Activated T-cell treated with anti-CD3 and anti-CD28 coated beads, Interleukin-2, amount 50 U/mL, for 1 hour (primary cell): ENCODE results near the gene INPP5A.
"Not testable (repeated sequence)": the region's sequence is repeated elsewhere in the genome, so short reads cannot be mapped to it uniquely, and the experiment has no call there.

Source experiments
- DNase-seq: peaks from one replicate; pipeline ENCODE4 v3.0.0-alpha.2; 2020

The INPP5A gene

DNA sequence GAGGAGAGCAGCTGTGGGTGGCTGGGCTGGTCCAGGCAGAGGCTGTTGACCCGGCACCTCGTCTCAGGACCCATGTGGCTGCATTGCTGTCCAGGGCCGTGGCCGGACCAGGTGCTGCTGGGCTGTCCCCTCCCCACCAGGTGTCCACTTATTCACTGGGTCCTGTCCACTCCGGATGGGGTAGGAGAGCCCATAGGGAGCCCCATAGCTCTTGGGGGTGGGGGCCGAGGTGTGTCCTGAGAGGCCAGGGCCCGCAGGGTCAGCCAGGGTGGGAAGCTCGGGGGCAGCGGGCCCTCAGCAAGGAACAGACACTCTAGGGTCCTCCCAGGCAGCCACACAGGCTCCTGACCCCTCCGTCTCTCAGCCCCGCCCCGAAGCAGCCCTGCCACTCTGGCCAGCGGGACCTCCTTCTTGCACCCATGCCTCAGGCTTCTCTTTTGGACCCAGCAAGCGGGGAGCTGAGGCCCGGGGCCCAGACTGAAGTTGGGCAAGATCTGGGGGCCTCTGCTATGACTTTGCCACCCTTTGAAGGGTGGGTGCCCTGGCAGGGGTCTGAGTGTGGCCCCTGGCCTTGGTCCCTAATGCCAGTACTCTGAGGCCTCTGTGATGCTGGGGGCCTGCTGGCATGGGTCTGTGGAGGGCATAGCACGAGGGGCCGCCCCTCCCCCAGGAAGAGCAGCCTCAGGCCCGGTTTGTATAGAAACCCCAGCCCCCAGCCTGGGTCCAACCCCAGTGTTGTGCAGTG lies 162.0 kb downstream of the INPP5A start:
- DNase-seq = no peak

DNA sequence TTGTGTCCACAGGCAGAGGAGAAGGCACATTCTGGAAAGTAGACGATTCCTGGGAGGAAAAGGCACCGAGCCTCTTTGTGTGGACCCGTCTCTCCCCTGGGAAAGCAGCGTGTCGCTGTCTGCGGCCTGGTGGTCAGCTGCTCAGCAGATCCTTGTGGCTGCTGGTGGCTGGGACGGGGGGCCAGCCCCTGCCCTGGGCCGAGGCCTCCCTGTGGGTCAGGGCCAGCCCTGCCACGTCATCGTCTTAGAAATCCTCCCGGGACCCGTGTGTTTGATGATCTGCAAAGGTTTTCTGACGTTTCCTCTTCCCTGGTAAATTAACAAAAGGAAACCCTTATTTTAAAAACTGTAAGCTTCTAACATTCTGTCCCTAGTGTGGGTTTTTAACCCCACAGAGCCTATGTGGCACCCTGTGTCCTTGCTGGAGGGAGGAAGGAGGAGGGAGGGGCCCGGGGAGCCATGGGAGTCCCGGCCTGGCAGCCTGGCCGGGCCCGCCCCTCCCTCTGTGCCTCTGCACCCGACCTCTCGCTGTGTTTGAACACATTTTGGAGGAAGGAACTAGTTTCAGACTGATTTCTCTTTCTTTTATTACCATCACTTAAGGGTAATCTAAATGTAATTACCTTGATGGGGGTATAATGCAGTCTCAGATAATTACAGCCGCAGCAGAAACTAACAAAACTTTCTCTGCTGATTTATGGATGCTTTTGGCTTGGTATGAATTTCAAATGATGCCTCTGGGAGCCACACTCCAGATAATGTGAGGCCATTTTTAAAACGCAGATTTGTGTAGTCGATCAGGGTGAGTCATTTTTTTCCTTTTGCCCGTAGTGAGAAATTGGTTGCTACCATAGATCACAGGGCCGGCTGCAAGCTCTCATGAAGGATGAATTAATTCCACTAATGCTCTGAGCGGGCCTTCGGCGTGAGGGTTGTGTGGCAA lies 162.8 kb downstream of the INPP5A start:
- DNase-seq = no peak

DNA sequence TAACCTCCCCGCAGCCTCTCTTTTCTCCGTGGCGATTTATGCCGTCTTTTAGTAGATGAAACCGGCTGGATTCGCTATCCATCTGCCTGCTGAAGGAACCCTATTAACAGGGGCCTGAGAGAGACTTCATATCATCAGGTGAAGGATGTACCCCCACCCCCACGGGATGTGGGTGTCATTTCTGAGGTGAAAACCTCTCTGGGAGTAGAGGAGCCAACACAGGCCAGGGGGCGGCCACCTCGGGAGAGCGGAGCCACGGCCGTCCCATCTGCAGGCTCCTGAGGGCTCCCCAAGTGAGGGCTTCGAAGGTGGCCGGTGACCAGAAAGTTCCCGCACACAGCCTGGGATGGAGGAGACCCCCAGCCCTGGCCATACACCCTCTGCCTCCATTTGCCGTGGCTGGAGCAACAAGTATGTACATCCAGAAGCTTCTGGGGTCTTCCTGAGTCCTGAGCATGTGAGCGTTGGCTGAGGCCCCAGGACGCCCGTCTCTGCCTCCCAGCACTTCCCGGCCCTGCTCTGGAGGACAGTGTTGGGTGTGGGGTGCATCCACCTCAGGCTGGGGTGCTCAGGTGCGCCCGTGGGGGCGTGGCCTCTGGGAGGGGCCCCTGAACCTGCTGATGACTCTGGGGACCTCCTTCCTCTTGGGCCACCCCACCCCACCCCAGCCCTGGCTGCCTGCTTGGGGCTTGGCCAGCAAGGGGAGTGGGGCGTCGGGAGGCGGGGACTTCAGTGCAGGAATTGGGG lies 163.7 kb downstream of the INPP5A start:
- DNase-seq = no peak

DNA sequence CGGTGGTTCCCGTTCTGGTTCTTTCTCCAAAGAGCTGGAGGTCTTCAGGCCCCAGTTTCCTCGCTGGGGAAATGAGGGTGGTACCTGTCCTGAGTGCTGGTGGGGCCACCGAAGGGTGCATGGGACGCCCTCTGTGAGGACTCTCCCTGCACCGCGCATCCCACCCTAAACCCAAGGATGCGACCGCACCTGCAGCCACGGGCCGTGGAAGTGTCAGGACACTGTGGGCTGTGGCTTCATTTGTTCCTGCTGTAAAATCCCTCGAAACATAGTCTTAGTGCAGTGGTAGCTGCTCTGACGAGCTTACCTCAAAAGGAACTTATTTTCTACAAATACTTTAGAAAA lies 164.2 kb downstream of the INPP5A start:
- DNase-seq = no peak

DNA sequence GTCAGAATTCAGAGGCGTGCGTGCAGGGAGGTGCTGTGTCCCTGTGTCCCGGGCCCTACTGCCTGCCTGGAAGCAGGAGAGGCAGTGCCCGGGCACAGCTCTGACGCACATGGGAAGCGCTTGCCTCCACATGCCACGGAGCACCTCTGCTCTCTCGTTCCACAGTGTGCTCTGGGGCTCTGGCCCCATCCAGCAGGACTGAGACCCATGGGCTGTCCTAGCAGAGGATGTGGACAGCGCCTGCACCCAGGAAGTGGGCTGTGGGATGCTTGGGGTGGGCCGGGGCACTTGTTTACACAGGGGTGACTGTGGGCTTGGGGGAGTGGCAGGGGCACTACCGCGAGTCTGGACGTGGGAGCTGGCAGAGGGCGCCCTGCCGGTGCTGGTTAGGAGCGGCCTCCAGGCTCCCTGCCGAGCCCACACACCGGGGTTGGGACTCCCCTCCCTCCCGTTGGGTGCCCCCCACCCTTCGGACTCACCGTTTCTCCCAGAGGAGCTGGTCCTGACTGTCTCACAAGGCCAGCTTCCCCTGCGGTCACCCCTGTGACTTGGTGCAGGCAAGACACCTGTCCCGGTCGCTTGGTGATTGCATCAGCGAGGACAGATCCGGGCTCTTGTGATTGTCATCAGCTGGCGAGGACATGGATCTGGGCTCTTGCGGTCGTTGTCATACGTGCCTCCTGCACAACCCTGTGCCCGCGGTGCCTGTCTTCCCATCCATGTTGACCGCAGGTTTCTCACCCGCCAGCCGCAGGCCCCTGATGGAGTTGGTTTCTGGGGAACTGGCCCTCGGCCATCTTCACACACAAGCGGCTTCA lies 165.2 kb downstream of the INPP5A start:
- no peak for DNase-seq

DNA sequence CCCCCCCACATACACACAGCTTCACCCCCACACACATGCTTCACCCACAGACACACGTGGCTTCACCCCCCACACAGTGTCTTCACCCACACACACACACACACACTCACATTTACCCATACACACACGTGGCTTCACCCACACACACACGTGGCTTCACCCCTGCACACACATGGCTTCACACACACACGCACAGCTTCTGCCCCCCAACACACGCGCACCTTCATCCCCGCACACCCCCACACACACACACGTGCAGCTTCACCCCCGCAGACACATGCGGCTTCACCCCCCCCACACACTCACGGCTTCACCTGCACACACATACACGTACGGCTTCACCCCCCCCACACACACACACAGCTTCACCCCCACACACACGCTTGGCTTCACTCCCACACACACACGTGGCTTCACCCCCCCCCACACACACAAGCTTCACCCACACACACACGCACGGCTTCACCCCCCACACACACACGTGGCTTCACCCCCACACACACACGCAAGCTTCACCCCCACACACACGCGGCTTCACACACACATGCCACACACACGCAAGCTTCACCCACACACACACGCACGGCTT lies 165.9 kb downstream of the INPP5A start:
- DNase-seq = no peak

DNA sequence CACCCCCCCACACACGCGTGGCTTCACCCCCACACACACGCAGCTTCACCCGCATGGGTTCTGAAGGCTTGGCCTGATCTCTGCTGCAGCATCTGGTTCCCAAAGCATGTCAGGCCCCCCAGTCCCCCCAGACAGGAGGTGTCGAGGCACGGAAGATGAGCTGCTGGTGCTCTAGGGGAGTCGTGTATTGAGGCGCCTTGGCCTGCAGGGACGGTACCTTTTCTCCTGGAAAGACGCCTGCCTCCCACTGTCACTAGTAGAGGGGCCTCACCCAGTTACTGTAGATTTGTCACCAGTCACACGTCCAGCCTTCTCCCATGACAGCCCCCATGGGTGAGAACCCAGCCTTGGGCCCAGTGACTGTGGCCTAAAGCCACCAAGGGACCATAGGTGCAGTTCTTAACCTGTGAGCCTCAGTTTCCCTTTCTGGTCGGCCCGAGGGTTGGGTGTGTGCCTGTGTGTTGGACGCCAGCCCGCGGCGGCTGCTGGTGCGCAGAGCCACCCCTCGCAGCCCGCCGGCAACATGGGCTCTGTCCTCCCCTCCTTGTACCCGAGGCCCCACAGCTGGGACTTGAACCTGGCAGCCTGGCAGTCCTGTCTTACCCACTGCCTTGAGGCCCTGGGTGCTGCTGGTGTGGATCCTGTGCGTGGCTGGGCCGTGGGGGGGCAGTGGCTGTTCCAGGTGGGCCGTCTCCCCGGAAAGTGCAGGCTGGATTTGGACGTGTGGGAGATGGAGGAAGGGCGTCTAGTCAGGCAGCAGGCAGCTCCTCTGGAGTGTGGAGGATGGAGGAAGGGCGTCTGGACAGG lies 166.6 kb downstream of the INPP5A start:
- DNase-seq = no peak

DNA sequence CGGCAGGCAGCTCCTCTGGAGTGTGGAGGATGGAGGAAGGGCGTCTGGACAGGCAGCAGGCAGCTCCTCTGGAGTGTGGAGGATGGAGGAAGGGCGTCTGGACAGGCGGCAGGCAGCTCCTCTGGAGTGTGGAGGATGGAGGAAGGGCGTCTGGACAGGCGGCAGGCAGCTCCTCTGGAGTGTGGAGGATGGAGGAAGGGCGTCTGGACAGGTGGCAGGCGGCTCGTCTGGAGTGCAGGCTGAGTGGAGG lies 167.2 kb downstream of the INPP5A start:
- not testable (repeated sequence) for DNase-seq

DNA sequence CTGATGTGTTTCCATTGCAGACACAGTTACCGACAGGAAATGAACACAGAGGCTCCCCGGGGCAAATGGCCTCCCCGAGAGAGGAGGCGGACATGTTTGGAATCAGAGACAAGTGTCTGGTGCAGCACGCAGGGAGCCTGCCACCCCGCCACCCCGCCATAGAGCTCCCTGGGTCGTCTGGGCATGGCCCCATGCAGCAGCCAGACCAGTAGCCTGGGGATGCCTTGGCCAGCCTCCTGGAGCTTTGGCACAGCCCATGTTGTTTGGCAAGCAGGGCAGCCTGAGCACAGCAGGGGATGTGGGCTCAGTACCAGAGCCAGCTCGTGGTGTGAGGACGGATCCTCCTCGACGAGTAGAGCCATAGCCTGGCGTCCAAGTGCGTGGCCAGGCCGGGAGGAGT lies 167.6 kb downstream of the INPP5A start:
- DNase-seq = no peak

DNA sequence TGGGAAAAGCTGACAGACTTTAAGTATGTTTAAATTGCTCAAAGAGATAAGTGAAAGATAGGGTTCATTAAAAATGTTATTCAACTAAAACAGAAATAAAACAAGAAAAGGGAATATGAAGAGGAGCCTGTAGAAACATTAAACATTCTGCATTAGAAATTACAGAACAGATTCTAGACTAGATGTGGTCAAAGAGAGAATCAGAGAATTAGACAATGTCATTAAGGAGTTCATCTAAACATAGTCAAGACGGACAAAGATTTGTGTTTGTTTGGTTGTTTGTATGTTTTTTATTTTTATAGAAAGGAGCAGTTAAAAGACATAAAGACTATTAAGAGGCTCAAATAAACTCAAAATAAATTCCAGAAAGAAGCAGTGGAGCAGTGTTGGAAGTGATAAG lies 168.4 kb downstream of the INPP5A start:
- DNase-seq = no peak

DNA sequence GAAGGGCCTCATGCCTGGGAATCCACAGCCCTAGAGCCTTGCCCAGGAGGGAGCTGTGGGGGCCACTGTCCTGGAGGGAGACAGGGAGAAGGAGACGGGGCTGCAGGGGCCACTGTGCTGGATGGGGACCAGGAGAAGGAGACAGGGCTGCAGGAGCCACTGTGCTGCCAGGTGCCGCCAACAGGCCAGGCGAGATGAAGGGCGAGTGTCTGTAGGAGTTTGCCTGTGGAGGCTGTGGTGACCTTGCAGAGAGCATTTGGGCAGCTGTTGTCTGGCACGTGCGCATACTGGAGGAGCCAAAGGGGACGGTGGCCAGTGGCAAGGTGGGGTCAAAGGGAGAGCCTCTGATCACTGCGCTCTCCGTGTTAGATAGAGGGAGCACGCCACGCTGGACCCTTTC lies 169.1 kb downstream of the INPP5A start:
- DNase-seq = no peak

DNA sequence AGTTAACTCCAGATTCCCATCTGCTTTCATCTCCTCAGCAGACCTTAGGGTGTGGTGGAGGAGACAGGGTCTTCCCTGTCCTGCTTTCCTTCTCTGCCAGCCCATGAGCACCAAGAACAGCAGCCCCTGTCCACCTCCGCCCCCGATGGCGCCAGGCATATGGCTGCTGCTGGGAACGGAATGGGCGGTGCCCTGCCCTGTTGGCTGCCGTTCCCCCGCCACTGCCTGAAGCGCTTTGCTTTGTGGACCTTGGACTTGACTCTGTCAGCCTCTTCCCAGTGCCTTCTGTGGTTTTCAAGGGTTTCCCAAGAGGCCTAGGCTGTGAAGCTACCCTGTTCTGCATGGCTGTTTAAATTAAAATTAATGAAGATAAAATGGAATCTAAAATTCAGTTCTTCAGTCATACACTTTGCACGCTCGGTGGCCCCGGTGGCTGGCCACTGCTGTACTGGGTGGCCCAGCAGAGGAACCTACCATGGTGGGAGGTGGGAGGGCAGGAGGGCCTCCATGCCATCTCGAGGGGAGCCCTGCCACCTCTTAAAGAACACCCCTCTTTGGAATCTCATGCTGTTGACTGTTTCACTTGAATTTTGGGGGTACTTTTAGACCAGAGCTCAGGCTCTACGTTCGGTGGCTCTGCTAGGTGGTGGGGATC lies 169.7 kb downstream of the INPP5A start:
- no peak for DNase-seq

DNA sequence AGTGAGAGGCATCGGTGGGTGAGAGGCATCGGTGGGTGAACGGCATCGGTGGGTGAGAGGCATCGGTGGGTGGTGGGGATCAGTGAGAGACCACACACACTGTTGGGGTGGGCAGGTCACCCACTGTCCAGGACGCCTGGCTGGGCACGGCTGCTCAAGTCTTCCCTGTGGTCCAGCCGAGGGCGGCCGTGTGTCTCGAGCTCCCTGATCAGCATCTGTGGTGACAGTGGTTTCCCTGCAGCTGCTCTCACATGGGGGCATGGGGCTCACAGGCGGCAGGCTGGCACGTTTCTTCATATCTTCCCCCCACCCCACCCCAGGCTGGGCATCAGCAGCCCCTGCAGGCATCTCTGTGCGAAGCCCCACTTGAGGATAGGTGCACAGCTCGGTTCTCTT lies 170.2 kb downstream of the INPP5A start:
- no peak for DNase-seq

DNA sequence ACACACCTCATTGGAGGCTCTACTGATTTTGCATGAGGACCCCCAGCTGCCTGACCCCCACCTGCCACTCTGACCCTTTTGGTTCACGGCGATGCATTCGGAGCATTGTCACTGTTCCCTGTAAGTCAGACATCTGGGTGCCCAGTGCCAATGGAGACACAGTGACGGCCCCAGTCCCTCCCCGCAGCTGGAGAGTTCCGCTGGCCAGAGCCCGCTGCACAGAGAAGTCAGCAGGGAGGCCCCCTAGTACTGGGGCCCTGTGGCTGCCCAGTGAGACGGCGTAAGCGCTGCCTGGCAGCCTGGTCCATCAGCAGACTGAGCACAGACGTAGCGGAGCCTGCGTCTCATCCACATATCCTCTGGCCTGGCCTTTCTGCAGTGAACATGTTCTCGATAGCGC lies 170.9 kb downstream of the INPP5A start:
- no peak for DNase-seq

DNA sequence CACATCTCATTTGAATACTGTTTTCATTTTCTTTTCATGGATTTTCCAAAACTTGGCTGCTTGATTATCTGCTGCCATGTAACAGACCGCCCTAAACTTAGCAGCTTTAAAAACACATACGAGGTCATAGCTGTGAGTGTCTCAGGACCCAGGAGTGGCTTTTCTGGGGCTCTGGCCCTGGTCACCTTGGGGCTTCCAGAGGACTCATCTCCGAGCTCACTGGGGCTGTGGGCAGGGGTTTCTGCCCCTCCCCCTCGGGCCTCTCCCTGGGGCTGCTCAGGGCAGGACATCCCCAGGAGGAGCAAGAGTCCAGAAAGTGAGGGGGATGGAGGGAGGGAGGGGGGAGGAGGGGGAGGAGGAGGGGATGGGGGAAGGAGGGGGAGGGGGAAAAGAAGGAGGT lies 171.3 kb downstream of the INPP5A start:
- DNase-seq = no peak

DNA sequence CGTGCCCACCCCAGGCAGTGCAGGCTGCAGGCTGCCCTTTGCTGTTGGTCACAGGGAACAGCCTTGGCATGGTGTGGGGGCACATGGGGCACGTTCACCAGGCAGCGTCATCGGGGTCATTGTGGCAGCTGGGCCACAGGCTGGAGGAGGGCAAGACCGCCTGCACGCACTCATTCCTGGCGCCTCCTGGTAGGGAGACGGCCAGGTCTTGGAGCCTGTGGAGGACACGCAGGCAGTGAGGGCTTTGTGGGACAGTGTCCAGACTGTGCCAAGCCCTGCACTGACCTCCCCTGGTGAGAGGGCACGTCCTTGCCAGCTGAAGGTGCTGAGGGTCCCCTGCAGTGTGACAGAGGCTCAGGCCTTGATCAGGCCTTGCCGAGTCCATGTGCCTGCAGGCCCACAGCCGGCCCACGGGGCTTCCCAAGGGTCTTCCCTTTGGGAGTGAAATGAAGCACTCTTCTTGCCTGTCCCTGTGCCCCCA lies 171.9 kb downstream of the INPP5A start:
- no peak for DNase-seq

DNA sequence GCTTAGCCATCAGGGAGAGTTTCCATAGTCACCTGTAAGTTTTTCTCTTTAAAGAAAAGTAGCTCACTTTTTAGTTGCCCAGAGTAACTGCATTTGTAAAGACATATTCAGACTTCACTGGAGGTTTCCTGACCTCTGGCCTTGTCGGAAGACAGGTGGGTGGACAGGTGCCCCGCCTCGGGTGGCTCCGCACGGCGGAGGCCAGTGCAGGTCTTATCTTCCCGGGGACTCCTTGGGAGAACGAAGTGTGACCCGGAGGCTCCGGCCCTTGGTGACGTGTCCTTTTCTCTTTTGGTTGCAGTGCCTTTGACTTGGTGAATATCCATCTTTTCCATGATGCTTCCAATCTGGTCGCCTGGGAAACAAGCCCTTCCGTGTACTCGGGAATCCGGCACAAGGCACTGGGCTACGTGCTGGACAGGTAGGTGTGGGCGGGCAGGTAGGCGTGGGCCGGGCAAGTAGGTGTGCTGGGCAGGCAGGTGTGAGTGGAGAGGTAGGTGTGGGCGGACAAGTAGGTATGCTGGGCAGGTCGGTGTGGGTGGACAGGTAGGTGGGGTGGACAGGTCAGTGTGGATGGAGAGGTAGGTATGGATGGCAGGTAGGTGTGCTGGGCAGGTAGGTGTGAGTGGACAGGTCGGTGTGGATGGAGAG lies 172.6 kb downstream of the INPP5A start:
- no peak for DNase-seq

DNA sequence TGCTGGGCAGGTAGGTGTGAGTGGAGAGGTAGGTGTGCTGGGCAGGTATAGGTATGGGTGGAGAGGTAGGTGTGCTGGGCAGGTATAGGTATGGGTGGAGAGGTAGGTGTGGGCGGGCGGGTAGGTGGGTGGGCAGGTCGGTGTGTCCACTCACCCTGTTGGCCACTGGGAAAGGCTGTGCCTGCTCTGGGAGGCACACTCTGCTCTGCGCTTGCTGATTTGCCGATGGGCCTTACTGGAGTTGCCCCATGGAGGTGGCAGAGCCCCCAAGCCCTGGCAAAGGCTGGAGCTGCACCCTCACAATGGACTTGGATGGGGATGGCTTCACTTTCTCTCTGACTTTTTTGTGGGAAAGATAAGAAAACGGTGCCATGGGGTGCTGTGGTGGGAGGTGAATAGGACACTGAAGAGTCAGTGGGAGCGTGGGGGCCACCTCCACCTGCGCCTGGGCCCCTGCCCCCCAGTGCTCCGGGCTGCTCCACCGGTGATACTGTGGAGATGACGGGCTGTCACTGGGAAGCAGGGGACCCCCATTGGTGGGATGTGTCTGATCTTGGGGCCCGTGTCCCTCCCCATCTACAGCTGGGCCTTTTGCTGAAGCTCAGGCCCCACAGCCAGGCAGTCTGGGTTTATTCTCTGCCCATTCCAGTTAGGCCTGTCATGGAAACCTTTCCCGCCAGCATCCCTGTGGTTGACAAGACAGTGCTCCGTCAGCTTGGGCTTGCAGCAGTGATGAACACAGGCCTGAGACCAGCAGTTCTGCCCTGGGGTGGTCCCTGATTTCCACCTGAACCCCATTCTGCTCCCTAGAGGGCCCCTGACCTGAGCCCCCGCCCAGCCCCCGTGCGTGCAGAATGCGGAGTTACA lies 173.4 kb downstream of the INPP5A start:
- DNase-seq = no peak

DNA sequence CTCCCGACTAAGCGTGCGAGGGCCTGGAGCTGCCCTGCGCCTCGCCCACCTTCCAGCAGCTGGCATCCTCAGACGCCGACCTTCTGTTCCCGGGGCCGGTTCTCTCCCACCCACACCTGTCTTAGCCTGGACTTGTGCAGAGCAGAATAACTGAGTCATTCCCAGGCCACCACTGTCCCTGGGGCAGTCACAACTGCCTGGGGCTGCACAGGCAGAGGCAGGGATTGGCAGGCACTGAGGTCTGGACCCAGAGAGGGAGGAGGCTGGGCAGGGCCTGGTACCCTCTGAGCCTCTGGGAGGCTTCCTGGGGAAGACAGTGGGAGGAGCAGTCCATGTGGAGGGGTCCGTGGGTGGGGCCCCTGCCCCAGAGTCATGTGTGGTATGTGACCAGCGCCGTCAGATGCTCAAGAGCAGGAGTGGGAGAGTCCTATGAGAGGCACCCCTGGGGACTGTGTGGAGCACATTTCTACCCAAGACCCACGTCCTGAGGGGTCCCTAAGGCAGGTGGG lies 174.1 kb downstream of the INPP5A start:
- no peak for DNase-seq
